Hindlimb muscle (tissue), 1 donor: Measurements from ENCODE around the gene RAD51B. TPM values are rescaled to one million over a fixed set of nuclear protein-coding genes. Genes with fewer than 3 reads are reported as not detected.

Experiments used
- DNase-seq: peaks from one replicate; pipeline ENCODE4 v3.0.0-alpha.2; 2013
- polyA plus RNA-seq: library from polyadenylated mRNA; unstranded; fragments of 120-200 nt; gene quantifications from one replicate; pipeline ENCODE4 v1.2.1, GENCODE V29; 2013; ENCODE audit not compliant: insufficient read length

The RAD51B gene
- polyA plus RNA-seq, 1 donor, result 10.2 TPM

GRCh38 chr14:68154275-68154674, 334.7 kb downstream of the RAD51B start:
- DNase-seq, result no peak

- DNase-seq, result no peak
These were observed 338.4 kb downstream of the RAD51B start for GRCh38 chr14:68157971-68158371.

DNA sequence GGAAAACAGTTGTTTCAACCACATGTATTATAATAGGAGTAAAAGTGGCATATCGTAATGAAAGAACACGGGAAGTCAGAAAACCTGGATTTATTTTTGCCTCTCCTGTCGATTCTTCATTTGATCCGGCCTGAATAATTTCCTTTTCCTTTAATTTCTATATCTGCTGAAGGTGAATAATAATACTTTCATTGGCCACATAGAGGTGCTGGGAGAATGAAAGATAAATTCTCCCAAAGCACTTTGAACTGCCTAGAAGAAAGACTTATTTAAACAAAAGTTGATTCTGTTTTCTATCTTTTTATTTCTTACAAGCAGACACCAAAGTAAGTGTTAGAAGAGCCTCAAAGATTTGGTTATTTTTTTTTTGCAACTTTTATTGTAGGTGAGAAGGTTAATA, 339.1 kb downstream of the RAD51B start:
- DNase-seq, result no peak

- no peak for DNase-seq
These were observed 340.4 kb downstream of the RAD51B start for GRCh38 chr14:68159701-68160633.

DNA sequence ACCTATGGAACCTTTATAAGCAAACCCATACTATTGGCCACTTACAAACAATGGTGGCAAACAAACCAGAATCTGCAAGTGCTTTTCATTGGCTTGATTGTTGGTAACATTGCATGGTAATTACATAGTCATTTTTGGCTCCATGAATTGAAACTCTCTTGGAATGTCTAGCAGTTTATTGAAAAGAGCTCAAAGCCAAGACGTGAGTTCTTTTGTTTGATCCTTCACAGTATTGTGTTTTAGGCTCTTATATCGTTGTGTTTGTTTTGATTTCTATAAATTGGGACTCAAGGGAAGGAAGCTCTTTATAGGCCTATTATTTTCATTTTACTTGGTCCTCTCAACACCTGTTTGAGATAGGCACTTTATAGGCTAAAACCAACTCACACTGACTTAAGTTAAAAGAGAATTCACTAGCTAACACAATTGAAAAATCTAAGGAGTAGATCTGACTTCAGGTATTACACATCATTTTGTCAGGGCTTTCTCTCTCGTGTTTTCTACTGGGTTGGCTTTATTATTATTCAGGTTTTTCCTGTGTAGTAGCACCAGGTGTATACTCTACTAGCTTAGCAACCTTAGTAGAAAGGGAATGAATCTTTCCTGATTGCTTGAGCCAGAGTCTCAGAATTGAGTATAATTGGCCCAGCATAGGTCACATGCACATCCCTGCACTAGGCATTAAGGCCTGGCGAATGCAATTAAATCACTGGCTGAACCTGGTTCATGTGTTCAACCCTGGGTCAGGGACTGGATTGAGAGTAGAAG, 341.4 kb downstream of the RAD51B start:
- no peak for DNase-seq

DNA sequence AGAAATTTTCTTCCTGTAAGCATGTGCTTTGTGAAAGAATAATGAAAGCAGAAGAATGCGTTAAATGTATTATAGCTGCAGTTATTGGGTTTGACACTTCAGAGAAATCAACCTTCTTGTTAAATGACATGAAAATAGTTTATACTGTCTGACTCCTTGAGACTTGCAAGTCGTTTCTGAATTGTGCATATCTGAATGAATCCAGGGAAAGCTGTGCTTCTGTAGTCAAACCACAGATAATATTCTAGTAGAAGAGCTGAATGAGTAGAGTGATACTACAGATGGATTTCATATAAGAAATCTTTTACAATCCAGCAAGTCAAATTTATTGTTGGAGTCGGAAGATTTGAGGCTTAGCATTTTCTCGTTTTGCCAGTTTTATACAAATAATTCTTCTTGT, 343.3 kb downstream of the RAD51B start:
- DNase-seq, result no peak

DNA sequence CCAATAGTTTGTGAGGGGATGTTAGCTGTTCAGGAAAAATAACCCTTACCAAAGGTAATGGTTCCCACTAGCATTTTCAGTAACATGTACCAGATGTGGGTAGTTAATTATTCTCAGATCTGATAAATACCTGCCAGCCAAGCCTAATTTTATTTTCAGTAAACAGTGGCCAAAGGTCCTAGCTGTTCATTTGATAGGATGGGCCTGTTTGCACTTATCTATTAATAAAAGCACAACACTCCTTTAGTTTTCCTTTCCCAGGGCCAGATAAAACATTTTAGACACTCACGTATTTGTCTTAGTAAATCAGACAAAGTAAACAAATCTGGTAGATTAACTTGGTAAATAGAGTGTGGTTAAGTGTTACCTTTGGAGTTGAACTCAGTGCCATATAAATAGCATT, 345.1 kb downstream of the RAD51B start:
- DNase-seq, result no peak

GRCh38 chr14:68165274-68165843, 345.8 kb downstream of the RAD51B start:
- DNase-seq, result no peak

DNA sequence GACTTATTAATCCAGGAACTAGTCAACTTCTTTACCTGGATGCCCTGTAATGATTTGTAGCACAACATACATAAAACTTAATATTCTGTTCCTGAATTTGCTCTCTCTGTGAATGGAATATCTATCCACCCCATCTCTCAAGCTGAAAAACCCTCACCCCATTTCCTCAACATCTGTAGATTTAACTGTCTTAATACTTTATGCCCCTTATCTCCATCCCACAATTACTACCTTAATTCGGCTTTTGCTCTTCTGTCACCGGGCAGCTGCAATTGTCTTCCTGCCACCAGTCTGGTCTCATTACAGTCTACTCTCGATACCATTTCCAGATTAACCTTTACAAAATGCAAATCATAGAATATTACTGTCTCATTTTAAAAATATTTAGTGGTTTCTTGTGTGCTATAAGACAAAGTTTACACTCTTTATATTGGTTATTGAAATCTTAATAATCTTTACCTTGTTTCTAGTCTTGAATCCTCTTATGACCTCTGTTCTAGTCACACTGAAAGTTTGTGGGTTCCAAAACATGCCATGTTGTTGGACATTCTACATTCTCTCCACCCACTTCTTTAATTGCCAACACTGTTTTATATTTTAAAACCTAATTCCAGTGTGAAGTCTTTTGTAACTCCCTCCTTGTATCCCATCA, 347.3 kb downstream of the RAD51B start:
- no peak for DNase-seq

- DNase-seq, result no peak
These were observed 348.0 kb downstream of the RAD51B start for GRCh38 chr14:68167383-68168087.

DNA sequence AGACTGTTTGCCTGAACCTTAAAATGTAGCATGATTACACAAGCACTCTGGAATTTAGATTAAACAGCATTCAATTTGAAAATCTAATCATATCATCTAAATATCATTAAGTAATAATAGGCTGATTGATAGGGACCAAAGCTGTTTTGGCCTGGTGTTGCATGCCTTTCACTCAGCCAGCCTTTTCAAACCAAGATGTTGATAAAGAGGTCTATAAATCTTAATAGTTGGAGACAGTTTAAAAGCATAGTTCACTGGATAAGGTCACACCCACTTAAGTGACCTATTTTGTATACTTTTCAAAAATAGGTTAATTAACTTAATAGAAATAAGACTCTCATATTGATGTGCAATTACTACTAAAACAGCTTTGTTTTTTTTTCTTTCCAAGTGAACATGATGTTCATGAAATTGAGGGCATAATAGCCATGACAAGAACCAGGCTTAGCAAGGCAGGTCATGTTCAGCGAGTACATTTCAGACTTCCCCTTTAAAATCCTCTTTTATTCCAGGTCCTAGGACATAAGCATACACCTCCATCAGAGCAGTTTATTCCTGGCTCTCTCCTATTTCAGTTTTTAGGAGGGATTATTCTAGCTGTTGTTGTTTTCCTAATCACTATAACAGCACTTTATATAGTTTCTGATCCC, 349.0 kb downstream of the RAD51B start:
- DNase-seq, result no peak

- DNase-seq, result no peak
These were observed 352.6 kb downstream of the RAD51B start for GRCh38 chr14:68172216-68172615.

DNA sequence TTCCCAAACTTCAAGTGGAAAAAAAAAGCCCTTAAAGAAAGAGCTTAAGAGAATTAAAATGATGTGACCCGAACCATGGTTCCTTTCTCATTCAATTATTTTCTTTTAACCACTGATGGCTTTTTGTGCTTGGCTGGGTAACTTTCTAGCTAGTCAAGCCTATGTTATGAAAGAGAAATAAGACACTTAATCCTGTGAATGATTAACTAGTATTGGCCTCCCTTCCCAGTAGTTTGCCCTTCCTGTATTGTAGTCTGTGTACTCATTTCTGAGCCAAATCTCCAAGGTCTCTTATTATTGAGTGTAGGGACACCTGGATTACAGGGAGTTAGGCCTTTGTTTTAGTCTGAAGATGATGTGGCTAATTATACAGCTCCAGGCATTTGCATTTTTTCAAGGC, 353.0 kb downstream of the RAD51B start:
- no peak for DNase-seq

GRCh38 chr14:68173227-68173972, 353.8 kb downstream of the RAD51B start:
- no peak for DNase-seq

GRCh38 chr14:68174446-68174845, 354.9 kb downstream of the RAD51B start:
- DNase-seq, result no peak

DNA sequence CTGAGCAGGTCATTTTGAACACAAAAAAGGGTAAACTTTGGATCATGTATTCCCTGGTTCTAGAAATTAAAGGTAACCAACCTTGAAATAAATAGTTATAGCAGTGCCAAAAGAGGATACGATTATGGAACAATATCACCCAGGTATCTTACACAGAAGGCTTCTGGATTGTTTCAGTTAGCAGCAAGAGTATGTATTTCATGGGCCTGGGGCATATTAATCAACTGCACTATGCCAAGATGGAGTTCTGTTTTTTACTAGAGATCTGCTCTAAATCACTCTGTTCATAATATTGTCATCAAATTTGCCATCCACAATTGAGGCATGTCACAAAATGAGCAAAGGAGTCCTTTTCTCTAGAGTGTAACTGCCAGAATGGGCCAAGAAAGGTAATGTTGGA, 357.1 kb downstream of the RAD51B start:
- DNase-seq, result no peak

DNA sequence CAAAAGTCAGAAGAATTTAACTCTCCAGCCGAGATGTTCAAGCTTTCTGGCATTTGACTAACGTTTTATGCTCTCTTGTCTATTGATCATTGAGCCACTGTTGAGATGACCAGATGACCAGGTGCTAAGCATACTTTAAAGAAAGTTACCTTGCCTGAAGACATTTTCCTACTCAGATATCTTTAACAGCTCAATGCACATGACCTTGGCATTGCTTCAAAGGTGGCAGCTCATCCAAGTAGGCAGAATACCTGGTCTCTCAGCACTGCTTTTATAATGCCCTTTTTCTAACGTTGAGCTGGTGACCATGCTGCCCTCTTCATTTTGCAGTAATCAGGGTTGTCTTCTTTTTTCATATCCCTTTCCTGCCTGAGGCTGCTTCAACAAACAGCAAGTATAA, 358.1 kb downstream of the RAD51B start:
- DNase-seq, result no peak

- no peak for DNase-seq
These were observed 358.7 kb downstream of the RAD51B start for GRCh38 chr14:68178282-68178681.

- no peak for DNase-seq
These were observed 362.1 kb downstream of the RAD51B start for GRCh38 chr14:68181519-68182326.

- DNase-seq, result no peak
These were observed 362.9 kb downstream of the RAD51B start for GRCh38 chr14:68182492-68182891.
